IMR-90 (cell line): ENCODE measurements around the gene ASS1. TPM values are rescaled to one million over a fixed set of nuclear protein-coding genes. Genes with fewer than 3 reads are reported as not detected.

Source experiments
- ATAC-seq: fragments of 200-7000 bp; cut with Tn5 transposase; 2 replicates; pipeline ENCODE4 v1.9.1; 2020; ENCODE audit warnings: low read depth, mild to moderate bottlenecking, moderate library complexity
- BruUV-seq: library from RNA; stranded (reverse); fragments of 400-500 nt; replicated peaks from 2 replicates; lab custom pipeline; 2021; lab: Mats Ljungman, UMichigan
- CTCF ChIA-PET: fragments of 300-600 bp; formaldehyde crosslinking; extraction: SDS; loops from one replicate; lab custom pipeline; 2021; ENCODE audit warnings: antibody characterized with exemption; lab: Yijun Ruan, JAX
- POLR2A ChIA-PET: fragments of 300-600 bp; sonication (Branson Sonifier 250); formaldehyde crosslinking; loops from one replicate; lab custom pipeline; 2022; ENCODE audit warnings: antibody characterized with exemption; ENCODE audit not compliant: unreplicated experiment; lab: Charles Lee
- DNase-seq: peaks from one replicate; pipeline ENCODE4 v3.0.0; 2013
- H2AFZ ChIP-seq: replicated peaks from 2 replicates; pipeline ENCODE3; 2013; ENCODE audit warnings: low read length, mild to moderate bottlenecking; ENCODE audit not compliant: poor library complexity
- H2AK5ac ChIP-seq: 2 replicates; pipeline ENCODE4 v1.6.1; 2013; ENCODE audit warnings: low read depth, low read length, inconsistent platforms
- H2AK9ac ChIP-seq: replicated peaks from 2 replicates; pipeline ENCODE3; 2013; ENCODE audit warnings: mild to moderate bottlenecking, low read depth, low read length, moderate library complexity; ENCODE audit not compliant: poor library complexity
- H2BK120ac ChIP-seq: 2 replicates; pipeline ENCODE4 v1.6.1; 2013; ENCODE audit warnings: low read depth, low read length, inconsistent platforms
- H2BK15ac ChIP-seq: 3 replicates; pipeline ENCODE4 v1.6.1; 2013; ENCODE audit warnings: low read depth, low read length, inconsistent platforms
- H2BK20ac ChIP-seq: 2 replicates; pipeline ENCODE4 v1.6.1; 2013; ENCODE audit warnings: low read depth, mild to moderate bottlenecking, inconsistent platforms, low read length, moderate library complexity
- H2BK5ac ChIP-seq: 2 replicates; pipeline ENCODE4 v1.6.1; 2013; ENCODE audit warnings: mild to moderate bottlenecking, low read depth, low read length, inconsistent platforms; ENCODE audit not compliant: poor library complexity, severe bottlenecking
- H3K14ac ChIP-seq: replicated peaks from 2 replicates; pipeline ENCODE4 v1.6.1; 2013; ENCODE audit warnings: low read depth, low read length, inconsistent platforms
- H3K18ac ChIP-seq: 2 replicates; pipeline ENCODE4 v1.6.1; 2013; ENCODE audit warnings: low read depth, low read length, control low read depth
- H3K23ac ChIP-seq: 2 replicates; pipeline ENCODE4 v1.6.1; 2013; ENCODE audit warnings: low read depth, low read length, inconsistent platforms
- H3K27ac ChIP-seq: 2 replicates; pipeline ENCODE4 v1.5.1; 2013; ENCODE audit warnings: mild to moderate bottlenecking, control low read depth, low read length; ENCODE audit not compliant: insufficient read depth
- H3K27me3 ChIP-seq: 2 replicates; pipeline ENCODE4 v1.6.1; 2013; ENCODE audit warnings: low read length; ENCODE audit not compliant: control insufficient read depth, insufficient read depth
- H3K36me3 ChIP-seq: 2 replicates; pipeline ENCODE4 v1.6.1; 2013; ENCODE audit warnings: low read length, mixed read lengths; ENCODE audit not compliant: control insufficient read depth, insufficient read depth
- H3K4ac ChIP-seq: 2 replicates; pipeline ENCODE4 v1.6.1; 2013; ENCODE audit warnings: low read depth, low read length, inconsistent platforms
- H3K4me1 ChIP-seq: 2 replicates; pipeline ENCODE4 v1.6.1; 2013; ENCODE audit warnings: low read length, mixed read lengths; ENCODE audit not compliant: control insufficient read depth, insufficient read depth
- H3K4me2 ChIP-seq: 2 replicates; pipeline ENCODE4 v1.6.1; 2013; ENCODE audit warnings: low read depth, mild to moderate bottlenecking, control low read depth, low read length, moderate library complexity
- H3K4me3 ChIP-seq: 2 replicates; pipeline ENCODE4 v1.5.1; 2013; ENCODE audit warnings: low read depth, mild to moderate bottlenecking, control low read depth, low read length, moderate library complexity; ENCODE audit not compliant: insufficient read depth
- H3K56ac ChIP-seq: 2 replicates; pipeline ENCODE4 v1.6.1; 2013; ENCODE audit warnings: low read length, inconsistent platforms; ENCODE audit not compliant: insufficient read depth; ENCODE audit errors: extremely low read depth
- H3K79me1 ChIP-seq, 2 experiments: 2 replicates each; pipeline ENCODE4 v1.6.1; 2013; ENCODE audit warnings: low read length in 2 of 2, inconsistent platforms in 1 of 2, low read depth in 1 of 2
- H3K9ac ChIP-seq: 2 replicates; pipeline ENCODE4 v1.6.1; 2013; ENCODE audit warnings: low read depth, low read length, control low read depth
- H3K9me1 ChIP-seq: 2 replicates; pipeline ENCODE4 v1.6.1; 2013; ENCODE audit warnings: low read length, inconsistent platforms; ENCODE audit not compliant: insufficient read depth
- H3K9me3 ChIP-seq: 2 replicates; pipeline ENCODE4 v1.6.1; 2013; ENCODE audit warnings: low read length; ENCODE audit not compliant: control insufficient read depth, insufficient read depth
- H4K20me1 ChIP-seq: 2 replicates; pipeline ENCODE4 v1.6.1; 2013; ENCODE audit warnings: low read length, inconsistent platforms; ENCODE audit not compliant: insufficient read depth
- H4K5ac ChIP-seq: 2 replicates; pipeline ENCODE4 v1.6.1; 2013; ENCODE audit warnings: mild to moderate bottlenecking, low read depth, low read length, control low read depth
- H4K8ac ChIP-seq, 2 experiments: 2 replicates each; pipeline ENCODE4 v1.6.1; 2013; ENCODE audit warnings: low read depth in 2 of 2, low read length in 2 of 2, control low read depth in 1 of 2, inconsistent platforms in 1 of 2
- H4K91ac ChIP-seq: 2 replicates; pipeline ENCODE4 v1.6.1; 2013; ENCODE audit warnings: low read depth, low read length, inconsistent platforms; ENCODE audit not compliant: insufficient read depth
- CEBPB ChIP-seq: IDR thresholded peaks from 2 replicates; pipeline ENCODE4 v1.6.1; 2012; ENCODE audit warnings: low read depth, low read length, improper control_type of control experiment
- FOS ChIP-seq: fragments of 150-350 bp; IDR thresholded peaks from 2 replicates; pipeline ENCODE4 v1.6.1; 2016; ENCODE audit warnings: low read depth, low read length
- MXI1 ChIP-seq: IDR thresholded peaks from 2 replicates; pipeline ENCODE4 v1.6.1; 2012; ENCODE audit warnings: low read depth, mild to moderate bottlenecking, low read length, moderate library complexity, borderline replicate concordance
- RCOR1 ChIP-seq: IDR thresholded peaks from 2 replicates; pipeline ENCODE4 v1.6.1; 2012; ENCODE audit warnings: mild to moderate bottlenecking, low read length, improper control_type of control experiment; ENCODE audit not compliant: insufficient replicate concordance
- RFX5 ChIP-seq: IDR thresholded peaks from 2 replicates; pipeline ENCODE4 v1.8.0; 2012; ENCODE audit warnings: low read depth, mild to moderate bottlenecking, low read length, moderate library complexity
- SMC3 ChIP-seq: fragments of 150-350 bp; IDR thresholded peaks from 2 replicates; pipeline ENCODE4 v1.6.1; 2016; ENCODE audit warnings: low read depth, mild to moderate bottlenecking, antibody characterized with exemption, low read length, moderate library complexity
- WGBS, 2 experiments: methylation state at CpG; one replicate each; pipeline versions ENCODE4 v1.1.5 to v1.1.7; 2013; ENCODE audit warnings: missing lambda C conversion rate in 2 of 2; ENCODE audit not compliant: insufficient read length in 1 of 2; ENCODE audit errors: extremely low coverage in 2 of 2; 5-methylcytosine and 5-hydroxymethylcytosine counted together
- dilution Hi-C: fragments of 300-500 bp; cut with HindIII; formaldehyde crosslinking; loops from one replicate; pipeline ENCODE4 v1.14.3; 2018; ENCODE audit warnings: low sequenced_read_pairs; ENCODE audit not compliant: unreplicated experiment
- in situ Hi-C: fragments of 300-500 bp; cut with MboI; formaldehyde crosslinking; loops from 3 replicates; pipeline ENCODE4 v1.14.3; 2019; ENCODE audit warnings: low sequenced_read_pairs, inconsistent platforms, mixed read lengths
- intact Hi-C: fragments of 100-400 bp; cut with micrococcal nuclease; formaldehyde crosslinking; loops from 2 replicates; pipeline ENCODE4 v1.10.0; 2022
- polyA plus RNA-seq, 3 experiments: library from polyadenylated mRNA; depleted of rRNA; stranded (reverse); fragments of >200 nt; gene quantifications; 2 replicates each; pipeline ENCODE4 v1.2.3, GENCODE V29; 2012; ENCODE audit warnings: low replicate concordance in 1 of 3
- total RNA-seq: library from RNA; depleted of rRNA; stranded (reverse); fragments of >200 nt; gene quantifications from 2 replicates; pipeline ENCODE4 v1.2.3, GENCODE V29; 2012
- TF ChIP-seq, protein P1 (sequence below): conservative IDR thresholded peaks from 2 replicates; pipeline ENCODE4 v1.5.1; 2012; ENCODE audit warnings: mild to moderate bottlenecking, low read depth, low read length, improper control_type of control experiment
- TF ChIP-seq, protein P2 (sequence below): fragments of 150-350 bp; IDR thresholded peaks from 2 replicates; pipeline ENCODE4 v1.6.1; 2017; ENCODE audit warnings: mild to moderate bottlenecking, antibody characterized with exemption, low read length, low read depth
- TF ChIP-seq, protein P3 (sequence below): fragments of 150-350 bp; IDR thresholded peaks from 2 replicates; pipeline ENCODE4 v1.6.1; 2016; ENCODE audit warnings: low read depth, mild to moderate bottlenecking, low read length, moderate library complexity, borderline replicate concordance

The ASS1 gene
- total and polyA plus RNA-seq, 2 of the 4 experiments (the other 2 are of a cell fraction), result 39.6 to 41.9 TPM

DNA sequence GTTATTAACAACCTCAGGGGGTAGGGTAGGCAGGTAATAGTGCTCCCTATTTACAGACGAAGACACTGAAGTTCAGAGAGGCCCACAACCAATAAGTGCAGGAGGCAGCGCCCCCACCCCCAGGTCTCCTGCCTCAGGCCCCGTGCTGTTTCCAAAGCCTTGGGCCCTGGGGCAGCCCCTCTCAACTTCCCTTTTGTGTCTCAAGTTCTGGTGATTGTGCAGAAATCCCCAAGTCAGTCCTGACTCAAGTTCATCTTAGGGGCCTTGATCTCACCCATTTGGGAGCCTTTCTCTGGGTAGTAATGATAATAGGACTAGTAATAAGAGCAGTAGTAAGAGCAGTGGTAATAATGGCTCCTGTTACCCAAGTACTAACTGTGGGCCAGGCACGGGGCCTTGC is 35.5 kb upstream of the ASS1 start:
- Histone ChIP-seq H3K9me3 (peaks cover 7% of the 10 kb centered on the region), H3K9ac (no peak overlapping the region), H3K23ac (no peak overlapping the region), H4K91ac (no peak overlapping the region), H3K4ac (no peak overlapping the region), H3K36me3 (no peaks in the 10 kb centered on the region), H3K9me1 (no peaks in the 10 kb centered on the region), H4K8ac (no peak overlapping the region), H3K4me2 (no peak overlapping the region), H2BK120ac (no peak overlapping the region), H2AFZ (no peak overlapping the region), H3K4me3 (no peak overlapping the region), H2BK20ac (no peak overlapping the region), H3K27me3 (peaks cover 7% of the 10 kb centered on the region), H3K14ac (no peak overlapping the region), H2AK5ac (no peak overlapping the region), H3K27ac (no peak overlapping the region), H2BK5ac (no peak overlapping the region), H4K20me1 (no peaks in the 10 kb centered on the region), H3K18ac (no peak overlapping the region), H2BK15ac (no peak overlapping the region), H3K56ac (no peak overlapping the region), H2AK9ac (no peak overlapping the region), H4K5ac (no peak overlapping the region), H3K4me1 (peaks cover 7% of the 10 kb centered on the region; the same call in 1 of the 2 replicates), H3K79me1 (no peaks in the 10 kb centered on the region)
- in situ Hi-C loops, result no loop called here
- 60% methylated on average over 1 of the region's 4 CpGs; no CpG with 5 or more reads in 1 of the 2 experiments for WGBS, 2 experiments
- DNase-seq (no peak), ATAC-seq (no peak)
- BruUV-seq, result no TSS peak
- TF ChIP-seq, protein P1, sequence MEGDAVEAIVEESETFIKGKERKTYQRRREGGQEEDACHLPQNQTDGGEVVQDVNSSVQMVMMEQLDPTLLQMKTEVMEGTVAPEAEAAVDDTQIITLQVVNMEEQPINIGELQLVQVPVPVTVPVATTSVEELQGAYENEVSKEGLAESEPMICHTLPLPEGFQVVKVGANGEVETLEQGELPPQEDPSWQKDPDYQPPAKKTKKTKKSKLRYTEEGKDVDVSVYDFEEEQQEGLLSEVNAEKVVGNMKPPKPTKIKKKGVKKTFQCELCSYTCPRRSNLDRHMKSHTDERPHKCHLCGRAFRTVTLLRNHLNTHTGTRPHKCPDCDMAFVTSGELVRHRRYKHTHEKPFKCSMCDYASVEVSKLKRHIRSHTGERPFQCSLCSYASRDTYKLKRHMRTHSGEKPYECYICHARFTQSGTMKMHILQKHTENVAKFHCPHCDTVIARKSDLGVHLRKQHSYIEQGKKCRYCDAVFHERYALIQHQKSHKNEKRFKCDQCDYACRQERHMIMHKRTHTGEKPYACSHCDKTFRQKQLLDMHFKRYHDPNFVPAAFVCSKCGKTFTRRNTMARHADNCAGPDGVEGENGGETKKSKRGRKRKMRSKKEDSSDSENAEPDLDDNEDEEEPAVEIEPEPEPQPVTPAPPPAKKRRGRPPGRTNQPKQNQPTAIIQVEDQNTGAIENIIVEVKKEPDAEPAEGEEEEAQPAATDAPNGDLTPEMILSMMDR, result no peak
- TF ChIP-seq, protein P2, sequence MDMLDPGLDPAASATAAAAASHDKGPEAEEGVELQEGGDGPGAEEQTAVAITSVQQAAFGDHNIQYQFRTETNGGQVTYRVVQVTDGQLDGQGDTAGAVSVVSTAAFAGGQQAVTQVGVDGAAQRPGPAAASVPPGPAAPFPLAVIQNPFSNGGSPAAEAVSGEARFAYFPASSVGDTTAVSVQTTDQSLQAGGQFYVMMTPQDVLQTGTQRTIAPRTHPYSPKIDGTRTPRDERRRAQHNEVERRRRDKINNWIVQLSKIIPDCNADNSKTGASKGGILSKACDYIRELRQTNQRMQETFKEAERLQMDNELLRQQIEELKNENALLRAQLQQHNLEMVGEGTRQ, result no peak
- no peak for TF ChIP-seq RFX5
- TF ChIP-seq CEBPB, result no peak
- TF ChIP-seq FOS, result no peak
- TF ChIP-seq MXI1, result no peak
- TF ChIP-seq, protein P3, sequence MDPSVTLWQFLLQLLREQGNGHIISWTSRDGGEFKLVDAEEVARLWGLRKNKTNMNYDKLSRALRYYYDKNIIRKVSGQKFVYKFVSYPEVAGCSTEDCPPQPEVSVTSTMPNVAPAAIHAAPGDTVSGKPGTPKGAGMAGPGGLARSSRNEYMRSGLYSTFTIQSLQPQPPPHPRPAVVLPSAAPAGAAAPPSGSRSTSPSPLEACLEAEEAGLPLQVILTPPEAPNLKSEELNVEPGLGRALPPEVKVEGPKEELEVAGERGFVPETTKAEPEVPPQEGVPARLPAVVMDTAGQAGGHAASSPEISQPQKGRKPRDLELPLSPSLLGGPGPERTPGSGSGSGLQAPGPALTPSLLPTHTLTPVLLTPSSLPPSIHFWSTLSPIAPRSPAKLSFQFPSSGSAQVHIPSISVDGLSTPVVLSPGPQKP, result no peak
- TF ChIP-seq SMC3, result no peak
- no peak for TF ChIP-seq RCOR1
- POLR2A ChIA-PET, result no interaction called here
- dilution Hi-C loops, result no loop called here
- CTCF ChIA-PET, result no interaction called here
- intact Hi-C loops, result no loop called here
